ENCODE data around the gene HFE. TPM values are rescaled to one million over a fixed set of nuclear protein-coding genes. Genes with fewer than 3 reads are reported as not detected.
A peak's percentile ranks its signal among the peaks of the same experiment; 100 is the strongest.

Gene HFE
- total RNA-seq, 1 experiment from 2014 or later: 0.67 TPM

DNA sequence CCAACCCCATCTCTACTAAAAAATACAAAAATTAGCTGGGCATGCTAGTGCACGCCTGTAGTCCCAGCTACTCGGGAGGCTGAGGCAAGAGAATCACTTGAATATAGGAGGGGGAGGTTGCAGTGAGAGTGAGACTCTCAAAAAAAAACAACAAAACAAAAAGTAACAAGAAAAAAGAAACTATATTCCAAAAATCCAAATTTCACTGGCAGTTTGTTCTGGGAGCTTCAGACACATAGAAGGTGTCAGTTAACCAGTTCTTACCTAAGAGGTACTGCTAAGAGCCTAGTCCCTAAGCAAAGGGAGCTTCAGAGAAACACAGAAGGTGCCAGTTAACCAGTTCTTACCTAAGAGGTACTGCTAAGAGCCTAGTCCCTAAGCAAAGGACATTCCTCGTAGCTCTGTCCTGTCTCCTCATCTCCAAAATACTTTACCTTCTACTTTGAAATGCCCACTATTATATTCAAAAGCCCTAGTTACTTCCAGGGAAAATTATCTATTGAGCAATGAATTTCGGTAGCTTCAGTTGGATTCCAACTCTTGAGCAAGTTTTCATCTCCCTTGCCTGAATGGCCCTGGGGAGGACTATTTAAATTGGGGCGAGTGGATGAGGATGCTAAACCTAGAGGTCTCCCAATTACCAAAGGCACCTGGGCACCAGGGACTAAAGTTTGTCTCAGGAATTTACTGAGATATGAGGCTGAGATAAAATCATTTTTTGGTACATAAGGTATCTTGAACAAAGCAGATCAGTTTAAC lies 41.0 kb downstream of the HFE start:
- Histone ChIP-seq H3K4me3 (no peak overlapping the region), H3K27ac (no peak overlapping the region)
- no peak for DNase-seq

DNA sequence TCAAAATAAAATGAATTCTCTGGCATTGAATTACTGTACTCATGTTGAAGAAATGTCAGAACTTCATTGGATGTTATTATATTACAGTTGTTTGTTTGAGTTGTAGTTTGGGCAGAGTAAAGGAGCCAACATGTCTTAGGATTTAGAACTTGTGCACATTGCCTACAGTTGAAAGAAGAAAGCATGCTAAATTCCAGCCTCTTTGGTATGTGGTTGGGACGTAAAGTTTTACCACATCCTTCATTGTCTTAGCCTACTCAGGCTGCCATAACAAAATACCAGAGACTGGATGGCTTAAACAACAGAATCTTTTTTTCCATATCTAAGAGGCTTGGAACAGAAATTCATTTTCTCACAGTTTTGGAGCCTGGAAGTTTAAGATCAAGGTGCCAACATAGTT lies 42.4 kb downstream of the HFE start:
- Histone ChIP-seq H3K27ac (no peak overlapping the region), H3K36me3 (no peaks in the 10 kb centered on the region), H3K4me3 (no peak overlapping the region), H3K4me1 (no peaks in the 10 kb centered on the region), H3K9me3 (replicated peaks) (no peaks in the 10 kb centered on the region), H3K27me3 (no peaks in the 10 kb centered on the region)
- DNase-seq: no peak

More for the DNA sequence above, 41.0 kb downstream of the HFE start:
- Histone ChIP-seq H3K9me3 (replicated peaks) (no peaks in the 10 kb centered on the region), H3K4me1 (no peaks in the 10 kb centered on the region), H3K27me3 (no peaks in the 10 kb centered on the region), H3K36me3 (no peaks in the 10 kb centered on the region)

DNA sequence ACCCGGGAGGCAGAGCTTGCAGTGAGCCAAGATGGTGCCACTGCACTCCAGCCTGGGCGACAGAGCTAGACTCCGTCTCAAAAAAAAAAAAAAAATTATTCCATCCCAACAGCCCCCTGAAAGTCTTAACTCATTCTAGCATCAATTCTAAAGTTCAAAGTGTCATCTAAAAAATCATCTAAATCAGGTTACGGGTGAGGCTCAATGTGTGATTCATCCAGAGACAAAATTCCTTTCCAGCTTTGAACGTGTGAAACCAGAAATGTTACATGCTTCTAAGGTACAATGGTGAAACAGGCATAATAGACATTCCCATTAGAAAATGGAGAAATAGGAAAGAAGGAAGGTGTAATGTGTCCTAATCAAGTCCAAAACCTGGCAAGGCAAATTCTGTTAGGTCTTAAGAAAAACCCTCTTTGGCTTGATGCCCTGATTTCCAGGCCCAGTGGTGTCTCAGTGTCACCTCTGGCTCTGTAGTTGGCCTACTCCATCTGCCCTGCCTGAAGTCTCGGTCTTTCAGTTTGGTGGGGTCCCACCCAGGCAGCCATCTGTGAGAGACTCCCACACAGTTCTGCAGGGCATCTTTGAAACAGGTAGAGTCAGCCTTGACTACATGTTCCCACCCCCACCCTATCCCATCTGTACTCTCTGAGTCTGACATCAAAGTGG lies 43.5 kb downstream of the HFE start:
- H3K9me3 ChIP-seq (replicated peaks): no peaks in the 10 kb centered on the region
- H3K4me3 ChIP-seq: no peak overlapping the region
- no peak for DNase-seq
- H3K27ac ChIP-seq: no peak overlapping the region
- H3K27me3 ChIP-seq: no peaks in the 10 kb centered on the region
- H3K36me3 ChIP-seq: no peaks in the 10 kb centered on the region
- no peaks in the 10 kb centered on the region for H3K4me1 ChIP-seq

DNA sequence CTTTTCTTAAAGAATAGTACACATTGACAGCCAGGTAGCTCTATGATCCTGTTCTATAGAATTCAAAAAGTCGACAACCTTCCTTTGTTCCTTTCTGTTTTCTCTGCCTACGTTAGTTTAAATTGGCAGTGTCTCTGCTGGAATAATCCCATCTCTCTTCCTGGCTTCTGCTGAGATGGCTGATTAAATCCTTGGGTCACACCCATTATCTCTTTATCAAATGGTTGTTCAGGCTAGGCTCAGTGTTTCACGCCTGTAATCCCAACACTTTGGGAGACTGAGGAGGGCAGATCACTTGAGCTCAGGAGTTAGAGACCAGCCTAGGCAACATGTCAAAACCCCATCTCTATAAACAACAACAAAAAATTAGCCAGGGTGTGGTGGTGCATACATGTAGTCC lies 44.4 kb downstream of the HFE start:
- Histone ChIP-seq H3K4me3 (no peak overlapping the region), H3K9me3 (replicated peaks) (no peaks in the 10 kb centered on the region), H3K36me3 (no peaks in the 10 kb centered on the region), H3K4me1 (no peaks in the 10 kb centered on the region), H3K27ac (no peak overlapping the region), H3K27me3 (no peaks in the 10 kb centered on the region)
- no peak for DNase-seq

DNA sequence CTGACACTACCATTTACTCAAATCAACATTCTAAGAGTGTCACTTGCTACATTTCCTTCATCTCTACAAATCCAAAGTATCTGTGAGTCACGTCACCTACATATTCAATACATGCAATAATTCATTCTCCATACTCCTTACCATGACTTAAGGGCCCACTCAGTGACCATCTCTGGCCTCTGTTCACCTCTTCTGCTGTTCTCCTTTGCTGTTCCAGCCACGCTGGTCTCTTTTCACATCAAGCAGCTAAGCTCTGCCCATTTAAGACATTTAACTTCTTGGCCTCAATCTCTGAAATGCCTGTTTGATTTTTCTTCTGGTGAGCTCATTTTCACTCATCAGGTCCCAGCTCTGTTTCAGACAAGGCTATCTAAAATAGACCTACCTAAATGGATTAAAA lies 46.5 kb downstream of the HFE start:
- Histone ChIP-seq H3K27me3 (no peaks in the 10 kb centered on the region), H3K27ac (no peak overlapping the region), H3K4me1 (no peaks in the 10 kb centered on the region), H3K36me3 (no peaks in the 10 kb centered on the region), H3K9me3 (replicated peaks) (no peaks in the 10 kb centered on the region), H3K4me3 (no peak overlapping the region)
- no peak for DNase-seq

DNA sequence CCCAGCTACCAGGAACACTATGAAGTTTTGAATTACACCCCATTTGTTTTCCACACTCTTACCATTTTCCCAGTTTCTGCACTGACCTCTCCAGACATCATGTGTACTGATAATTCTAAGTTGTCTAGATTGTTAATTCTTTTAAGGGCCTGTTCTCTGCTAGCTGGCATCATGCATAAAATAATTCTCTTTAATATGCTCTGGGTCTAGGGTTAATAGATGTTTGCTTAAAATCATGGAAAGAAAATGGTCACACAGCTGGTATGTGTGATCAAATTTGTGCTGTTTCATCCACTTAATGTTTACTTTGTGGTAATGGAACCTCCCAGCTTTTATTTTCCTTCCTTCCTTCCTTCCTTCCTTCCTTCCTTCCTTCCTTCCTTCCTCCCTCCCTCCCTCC lies 49.1 kb downstream of the HFE start:
- Histone ChIP-seq H3K4me3 (no peak overlapping the region), H3K27me3 (no peaks in the 10 kb centered on the region), H3K4me1 (no peaks in the 10 kb centered on the region), H3K9me3 (replicated peaks) (no peaks in the 10 kb centered on the region), H3K36me3 (no peaks in the 10 kb centered on the region), H3K27ac (no peak overlapping the region)
- DNase-seq: no peak

DNA sequence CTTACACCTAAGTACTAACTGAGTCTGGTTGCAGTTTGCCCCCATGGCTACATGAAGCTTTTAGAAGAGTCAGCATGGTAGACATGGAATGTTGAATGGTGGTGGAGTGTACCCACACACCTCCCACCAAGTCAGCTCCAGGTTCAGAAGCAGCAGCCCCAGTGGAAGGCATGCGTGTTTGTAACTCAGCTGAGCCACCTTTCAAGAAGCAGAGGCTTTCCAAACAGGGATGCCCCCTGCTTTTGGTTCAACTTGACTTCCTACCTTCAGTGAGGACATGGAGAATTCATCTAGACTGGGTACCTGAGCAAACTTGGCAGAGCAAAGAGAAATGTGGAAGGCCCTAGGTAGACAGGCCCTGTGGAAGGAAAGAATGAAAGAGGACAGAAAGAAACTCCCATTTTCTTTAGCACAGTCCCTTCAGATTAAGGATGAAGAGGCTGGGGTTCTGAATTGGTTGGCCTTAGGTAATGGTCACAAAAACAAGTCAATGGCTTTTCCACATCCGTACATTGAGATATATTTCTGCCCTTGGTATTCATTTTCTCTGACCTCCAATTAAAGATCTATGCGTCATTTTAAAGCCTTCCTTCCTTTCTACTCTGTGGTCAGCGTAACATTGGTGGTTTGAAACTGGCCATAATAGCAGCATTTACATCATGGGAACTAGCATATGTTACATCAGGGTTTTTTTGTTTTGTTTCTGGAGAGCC lies 53.2 kb downstream of the HFE start:
- Histone ChIP-seq H3K27me3 (no peaks in the 10 kb centered on the region), H3K36me3 (no peaks in the 10 kb centered on the region), H3K4me3 (no peak overlapping the region), H3K27ac (no peak overlapping the region), H3K4me1 (no peaks in the 10 kb centered on the region), H3K9me3 (replicated peaks) (no peaks in the 10 kb centered on the region)
- no peak for DNase-seq

DNA sequence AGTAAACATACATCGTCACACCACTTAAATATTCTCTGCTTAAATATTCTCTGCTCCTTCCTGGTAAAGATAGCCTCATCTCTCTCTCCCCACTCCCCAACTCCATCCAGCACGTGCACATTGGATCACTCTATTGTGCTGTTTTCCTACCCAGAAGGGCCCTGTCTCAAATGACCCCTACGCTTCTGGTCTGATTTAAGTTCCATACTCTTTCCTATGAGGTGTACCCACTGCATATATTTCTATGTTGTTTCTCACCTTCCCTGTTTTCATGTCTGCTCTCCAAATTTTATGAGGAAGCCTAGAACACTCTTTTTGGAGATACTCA lies 53.7 kb downstream of the HFE start:
- no peaks in the 10 kb centered on the region for H3K4me1 ChIP-seq
- H3K27me3 ChIP-seq: no peaks in the 10 kb centered on the region
- no peak overlapping the region for H3K27ac ChIP-seq
- H3K4me3 ChIP-seq: no peak overlapping the region
- no peaks in the 10 kb centered on the region for H3K36me3 ChIP-seq
- H3K9me3 ChIP-seq (replicated peaks): no peaks in the 10 kb centered on the region
- no peak for DNase-seq

DNA sequence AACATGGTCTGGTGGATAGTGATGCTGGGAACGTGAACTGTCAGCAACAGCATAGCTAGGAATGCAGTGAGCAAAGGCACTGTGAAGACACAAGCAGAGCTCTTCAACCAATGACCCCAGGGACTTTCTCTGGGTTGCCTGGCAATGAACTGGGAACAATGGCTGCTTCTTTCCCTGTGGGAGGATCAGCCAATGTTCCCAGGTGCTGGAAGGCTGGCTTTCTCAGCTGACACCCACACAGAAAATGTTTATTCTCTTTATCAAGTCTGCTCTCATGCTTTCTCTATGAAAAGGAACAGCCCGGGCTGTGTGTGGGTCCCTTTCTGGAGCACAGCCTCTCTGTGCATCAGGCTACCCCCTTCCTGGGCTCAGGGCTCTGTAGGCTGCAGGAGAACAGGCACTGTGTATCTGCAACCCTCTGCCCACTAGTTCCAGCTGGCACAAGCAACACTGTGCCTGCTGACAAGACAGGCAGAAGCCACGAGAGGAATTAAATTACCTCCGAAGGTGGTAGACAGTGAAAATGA lies 54.2 kb downstream of the HFE start:
- Histone ChIP-seq H3K9me3 (replicated peaks) (no peaks in the 10 kb centered on the region), H3K27ac (no peak overlapping the region), H3K36me3 (no peaks in the 10 kb centered on the region), H3K27me3 (no peaks in the 10 kb centered on the region), H3K4me1 (no peaks in the 10 kb centered on the region), H3K4me3 (no peak overlapping the region)
- DNase-seq: peak in 1 of 2 experiments; percentile 12

DNA sequence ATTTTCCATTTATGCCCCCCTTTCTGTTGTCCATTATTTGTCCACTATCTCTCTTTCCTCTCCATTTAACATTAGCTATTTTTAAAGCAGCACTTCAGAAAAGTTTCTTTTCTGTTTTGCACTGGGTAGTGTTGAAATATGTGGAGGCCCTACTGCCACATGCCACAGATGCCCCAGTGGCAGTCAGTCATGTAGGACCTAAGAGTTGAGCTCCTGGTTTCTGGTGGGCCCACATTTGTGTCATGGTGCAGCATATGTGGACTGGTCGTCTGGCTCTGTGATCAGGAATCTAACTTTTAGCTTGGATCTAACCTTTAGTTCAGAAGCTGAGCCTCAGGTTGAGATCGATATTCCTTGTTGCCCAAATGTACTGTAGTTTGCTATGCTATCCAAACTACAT lies 54.8 kb downstream of the HFE start:
- no peaks in the 10 kb centered on the region for H3K9me3 ChIP-seq (replicated peaks)
- H3K4me3 ChIP-seq: no peak overlapping the region
- no peaks in the 10 kb centered on the region for H3K27me3 ChIP-seq
- H3K4me1 ChIP-seq: no peaks in the 10 kb centered on the region
- DNase-seq: no peak
- no peaks in the 10 kb centered on the region for H3K36me3 ChIP-seq
- no peak overlapping the region for H3K27ac ChIP-seq

Other genes with a start within 250 kb of the HFE start
- not detected in 2 replicates for gene SLC17A3, start 213.2 kb upstream of the HFE start, total RNA-seq (2014; rRNA removed; shearing (Covaris generic))
- not detected in 2 replicates for gene SLC17A2, start 156.7 kb upstream of the HFE start, total RNA-seq (2014; rRNA removed; shearing (Covaris generic))
- 3.2 and 3.3 TPM in 2 replicates for gene TRIM38, start 124.6 kb upstream of the HFE start, total RNA-seq (2014; rRNA removed; shearing (Covaris generic))